Measurements from ENCODE around the gene WDR45B.

- TF ChIP-seq, protein P1, sequence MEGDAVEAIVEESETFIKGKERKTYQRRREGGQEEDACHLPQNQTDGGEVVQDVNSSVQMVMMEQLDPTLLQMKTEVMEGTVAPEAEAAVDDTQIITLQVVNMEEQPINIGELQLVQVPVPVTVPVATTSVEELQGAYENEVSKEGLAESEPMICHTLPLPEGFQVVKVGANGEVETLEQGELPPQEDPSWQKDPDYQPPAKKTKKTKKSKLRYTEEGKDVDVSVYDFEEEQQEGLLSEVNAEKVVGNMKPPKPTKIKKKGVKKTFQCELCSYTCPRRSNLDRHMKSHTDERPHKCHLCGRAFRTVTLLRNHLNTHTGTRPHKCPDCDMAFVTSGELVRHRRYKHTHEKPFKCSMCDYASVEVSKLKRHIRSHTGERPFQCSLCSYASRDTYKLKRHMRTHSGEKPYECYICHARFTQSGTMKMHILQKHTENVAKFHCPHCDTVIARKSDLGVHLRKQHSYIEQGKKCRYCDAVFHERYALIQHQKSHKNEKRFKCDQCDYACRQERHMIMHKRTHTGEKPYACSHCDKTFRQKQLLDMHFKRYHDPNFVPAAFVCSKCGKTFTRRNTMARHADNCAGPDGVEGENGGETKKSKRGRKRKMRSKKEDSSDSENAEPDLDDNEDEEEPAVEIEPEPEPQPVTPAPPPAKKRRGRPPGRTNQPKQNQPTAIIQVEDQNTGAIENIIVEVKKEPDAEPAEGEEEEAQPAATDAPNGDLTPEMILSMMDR (IDR thresholded peaks at IDR 0.05; ENCODE audit: low read length): no peak
- no peak for TF ChIP-seq EZH2 (IDR thresholded peaks at IDR 0.05; ENCODE audit: borderline replicate concordance, low read length)
These were observed 60.8 kb downstream of the WDR45B start for GRCh38 chr17:82587234-82588086.

Data from OCI-LY1 (cell line).